ENCODE measurements around the gene SYNE1.
"Not testable (repeated sequence)": the region's sequence is repeated elsewhere in the genome, so short reads cannot be mapped to it uniquely, and the experiment has no call there.

Gene SYNE1

DNA sequence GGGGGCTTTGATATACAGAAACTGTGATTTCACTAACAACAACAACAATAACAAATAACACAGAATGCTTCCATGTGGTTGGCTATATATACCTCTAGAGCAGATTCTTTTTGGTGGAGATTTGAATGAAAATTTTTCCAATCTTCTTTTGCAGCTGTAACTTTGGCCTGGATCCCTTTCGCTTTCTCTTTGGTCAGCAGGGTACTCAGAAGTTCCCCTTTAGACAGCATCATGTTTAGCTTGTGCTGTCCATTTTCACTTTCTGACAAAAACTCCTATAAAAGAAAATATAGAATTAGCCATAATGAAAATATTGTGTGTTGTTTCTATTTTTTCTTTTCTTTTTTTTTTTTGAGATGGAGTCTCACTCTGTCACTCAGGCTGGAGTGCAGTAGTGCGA is 264.2 kb downstream of the SYNE1 start:
- no peak for DNase-seq (ENCODE audit: low spot score)

DNA sequence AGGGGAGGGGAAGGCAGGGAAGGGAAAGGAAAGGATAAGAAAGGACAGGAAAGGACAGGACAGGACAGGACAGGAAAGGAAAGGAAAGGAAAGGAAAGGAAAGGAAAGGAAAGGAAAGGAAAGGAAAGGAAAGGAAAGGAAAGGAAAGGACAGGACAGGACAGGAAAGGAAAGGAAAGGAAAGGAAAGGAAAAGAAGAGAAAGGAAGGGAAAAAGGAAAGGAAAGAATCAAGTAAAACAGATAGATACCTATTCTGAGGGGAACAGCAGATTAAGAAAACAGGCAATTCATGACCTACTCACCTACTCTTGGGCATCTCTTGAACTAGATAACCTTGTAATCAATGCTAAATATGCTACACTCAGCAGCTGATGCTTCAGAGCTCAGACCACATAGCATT is 265.4 kb downstream of the SYNE1 start:
- no peak for DNase-seq (ENCODE audit: low spot score)

DNA sequence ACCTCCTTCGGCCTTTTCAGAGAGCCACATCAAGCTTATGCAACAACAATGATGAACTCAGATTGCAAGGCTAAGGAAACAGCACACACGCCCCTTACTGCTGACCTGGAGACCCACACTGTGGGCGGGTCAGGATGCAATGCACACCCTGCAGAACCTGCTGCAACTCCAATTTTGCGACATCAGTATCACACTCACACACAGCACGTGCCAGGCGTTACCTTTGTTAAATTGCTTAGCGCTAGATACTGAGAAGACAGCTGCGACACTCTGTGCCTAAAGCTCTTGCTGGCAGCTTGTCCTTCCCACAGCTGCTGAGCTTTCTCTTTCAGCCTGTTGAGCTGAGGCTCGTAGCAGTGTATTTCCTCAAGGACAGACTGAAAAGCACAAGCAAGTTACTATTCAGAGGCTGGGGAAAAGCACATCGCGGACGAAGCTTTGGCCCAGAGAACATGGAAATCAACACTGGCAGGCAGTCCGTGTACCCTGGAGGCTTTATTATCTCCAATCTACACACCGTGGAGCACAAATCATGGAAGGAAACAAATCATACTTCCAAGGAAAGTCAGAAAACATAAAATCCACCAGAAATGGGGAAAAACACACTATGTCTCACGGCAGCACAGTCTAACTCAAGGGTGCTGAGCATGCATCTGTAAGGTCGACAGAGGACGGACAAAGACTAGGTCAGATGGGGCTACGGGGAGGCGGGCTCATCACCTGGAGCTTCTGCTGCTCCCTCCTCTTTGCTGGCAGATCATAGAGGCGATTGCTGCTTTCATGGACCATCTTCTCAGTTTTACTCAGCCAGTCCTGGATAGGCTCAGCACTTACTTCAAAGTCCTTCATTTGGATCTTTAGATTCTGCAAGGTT is 268.2 kb downstream of the SYNE1 start:
- DNase-seq (ENCODE audit: low spot score) = no peak

DNA sequence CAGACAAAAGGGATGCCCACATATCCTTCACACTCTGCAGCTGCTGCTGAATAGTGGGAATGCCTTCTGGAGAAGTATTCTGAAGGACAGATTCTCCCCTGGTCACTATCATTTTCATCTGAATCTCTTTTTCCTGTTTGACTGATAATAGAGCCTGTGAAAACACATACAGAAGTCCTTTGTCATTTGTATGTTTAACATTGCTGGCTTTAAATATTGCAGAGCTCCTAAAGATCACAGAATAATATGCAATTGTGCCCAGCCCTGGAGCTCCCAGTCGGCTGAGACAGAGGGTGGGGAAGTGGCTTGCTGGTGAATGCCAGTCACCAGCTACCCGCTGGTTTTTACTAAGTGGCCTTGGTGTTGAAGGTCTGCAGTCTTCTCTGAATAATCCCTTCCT is 272.3 kb downstream of the SYNE1 start:
- DNase-seq (ENCODE audit: low spot score) = no peak

DNA sequence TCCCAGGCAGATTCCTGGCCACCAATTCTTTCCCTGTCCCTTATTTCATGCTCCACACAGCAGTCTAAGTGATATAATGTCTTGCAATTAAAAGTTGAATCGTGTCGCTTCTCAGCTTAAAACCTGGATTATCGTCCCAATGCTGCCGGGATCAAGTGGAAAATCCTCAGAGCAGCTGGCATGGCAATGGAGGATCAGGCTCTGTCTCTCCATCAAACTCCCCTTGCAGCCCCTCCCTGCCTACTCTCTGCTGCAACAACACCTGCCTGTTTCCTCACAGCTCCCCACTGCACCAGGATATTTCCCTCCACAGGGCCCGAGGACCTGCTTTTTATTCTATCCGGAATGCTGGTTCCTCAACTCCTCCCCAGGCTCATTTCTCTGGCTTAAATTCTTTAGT is 277.1 kb downstream of the SYNE1 start:
- DNase-seq (ENCODE audit: low spot score) = no peak

DNA sequence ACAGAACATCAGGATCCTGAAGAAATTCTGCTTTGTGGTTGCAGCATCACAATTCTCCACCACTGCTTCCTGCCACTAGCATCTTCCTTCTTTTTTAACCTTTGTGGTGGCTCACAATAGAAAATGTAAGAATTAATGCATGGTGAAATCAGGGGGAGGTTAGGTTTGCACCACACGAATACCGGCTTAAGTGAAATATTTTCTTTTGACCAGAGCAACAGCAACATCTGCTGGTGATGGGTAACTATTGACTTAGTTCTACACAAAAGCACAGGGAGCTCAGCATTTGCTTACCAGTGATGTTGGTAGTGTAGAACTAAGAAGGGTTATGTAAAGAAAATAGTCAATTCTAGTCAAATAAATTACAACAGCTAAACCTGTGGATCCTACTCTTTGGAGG is 280.5 kb downstream of the SYNE1 start:
- DNase-seq (ENCODE audit: low spot score) = peak; percentile 33

DNA sequence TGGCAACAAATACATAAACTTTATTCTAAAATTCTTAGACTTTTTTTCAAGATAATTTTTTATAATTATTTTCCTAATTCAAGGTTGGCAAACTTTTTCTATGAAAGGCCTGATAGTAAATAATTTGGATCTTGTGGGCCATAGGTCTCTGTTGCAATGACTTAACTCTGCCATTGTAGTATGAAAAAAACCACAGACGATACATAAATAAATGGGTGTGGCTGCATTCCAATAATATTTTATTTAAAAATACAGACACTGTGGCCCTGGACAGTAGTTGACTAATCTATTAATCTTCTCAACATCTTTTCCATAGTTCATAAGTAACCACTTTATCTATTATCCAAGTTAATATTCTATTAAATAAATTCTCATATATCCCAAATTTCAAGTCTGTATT is 281.1 kb downstream of the SYNE1 start:
- DNase-seq (ENCODE audit: low spot score) = no peak

DNA sequence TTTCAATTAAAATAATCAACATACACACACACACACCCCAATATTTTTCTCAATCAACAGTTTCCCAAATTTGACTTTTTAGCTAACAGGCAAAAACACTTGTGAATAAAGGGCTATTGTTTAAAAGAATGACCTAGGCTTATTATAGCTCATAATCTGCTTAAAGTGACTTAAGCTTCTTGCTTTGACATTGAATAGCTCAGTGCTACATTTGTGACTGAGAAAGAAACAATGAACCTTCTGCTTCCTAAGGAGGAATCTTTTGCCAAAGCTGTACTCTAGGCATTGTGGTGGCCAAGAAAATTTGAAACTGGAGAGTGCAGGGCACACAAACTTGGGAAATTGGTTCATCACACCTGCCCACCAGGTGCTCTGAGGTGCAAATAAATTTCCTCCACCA is 282.0 kb downstream of the SYNE1 start:
- DNase-seq (ENCODE audit: low spot score) = no peak

DNA sequence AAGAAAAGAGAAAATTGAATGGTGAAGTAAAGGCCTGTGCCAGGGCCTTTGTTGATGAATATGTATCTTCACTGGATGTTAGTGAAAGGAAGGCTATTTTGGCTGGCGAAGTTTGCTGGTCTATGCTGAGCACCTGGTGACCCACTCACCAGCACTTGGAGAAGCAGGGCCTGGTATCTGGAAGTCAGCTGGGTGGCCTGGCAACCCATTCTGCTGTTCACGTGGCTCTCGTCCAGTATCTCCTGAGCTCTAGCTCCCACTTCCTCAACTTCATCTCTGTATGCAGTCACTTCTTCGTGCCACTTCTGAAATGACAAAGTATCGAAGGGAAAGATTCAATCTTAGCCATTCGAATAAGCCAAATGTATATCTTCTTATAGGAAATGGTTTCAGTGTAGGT is 283.7 kb downstream of the SYNE1 start:
- DNase-seq (ENCODE audit: low spot score) = no peak

DNA sequence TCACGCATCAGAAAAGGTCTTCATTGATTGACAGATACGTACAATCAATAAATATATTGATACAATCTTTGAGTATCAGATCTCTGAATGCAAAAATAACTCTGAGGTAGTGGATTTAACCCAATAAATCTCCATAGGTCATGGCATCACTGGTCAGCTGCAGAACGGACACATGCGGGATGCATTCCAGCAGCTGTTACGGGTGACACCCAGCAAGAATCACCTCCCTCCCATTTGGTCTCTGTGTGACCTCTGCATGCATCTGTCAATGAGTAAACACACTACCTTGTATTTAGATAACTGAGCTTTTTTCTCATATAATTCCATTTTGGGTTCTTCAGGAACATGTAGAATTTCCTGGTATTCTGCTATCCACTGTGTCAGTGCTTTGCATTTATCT is 285.4 kb downstream of the SYNE1 start:
- no peak for DNase-seq (ENCODE audit: low spot score)

DNA sequence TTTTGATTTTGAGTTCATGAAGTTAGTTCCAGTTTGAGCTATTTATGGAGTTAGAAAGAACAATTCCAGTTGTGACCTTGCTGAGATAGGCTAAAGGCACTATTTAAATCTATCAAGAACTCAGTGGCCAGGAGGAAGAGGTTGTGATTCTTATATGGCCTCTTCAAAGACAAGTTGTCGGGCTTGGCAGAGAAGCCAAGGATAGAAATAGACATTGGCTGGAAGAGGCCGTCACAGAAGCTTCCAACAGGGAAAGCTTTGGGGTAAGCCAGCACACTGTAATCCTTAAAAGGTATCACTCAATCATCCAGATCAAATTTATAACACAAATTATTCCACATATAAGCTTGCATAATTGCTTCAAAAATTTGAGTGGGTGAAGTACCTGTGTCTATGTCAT is 286.1 kb downstream of the SYNE1 start:
- no peak for DNase-seq (ENCODE audit: low spot score)

DNA sequence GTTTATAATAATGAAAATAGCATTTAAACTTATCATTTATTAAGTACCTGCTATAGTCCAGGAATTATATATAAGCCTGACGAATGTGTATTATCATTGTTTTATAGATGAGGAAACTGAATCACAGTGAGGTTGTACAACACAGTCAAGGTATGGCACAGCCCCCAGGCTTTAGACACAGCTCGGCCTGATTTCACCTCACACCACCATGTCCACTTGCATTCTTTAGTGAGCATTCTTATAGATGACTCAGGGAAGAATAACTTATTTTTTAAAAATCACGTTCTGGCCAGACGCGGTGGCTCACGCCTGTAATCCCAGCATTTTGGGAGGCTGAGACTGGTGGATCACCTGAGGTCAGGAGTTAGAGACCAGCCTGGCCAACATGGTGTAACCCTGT is 289.0 kb downstream of the SYNE1 start:
- DNase-seq (ENCODE audit: low spot score) = no peak

DNA sequence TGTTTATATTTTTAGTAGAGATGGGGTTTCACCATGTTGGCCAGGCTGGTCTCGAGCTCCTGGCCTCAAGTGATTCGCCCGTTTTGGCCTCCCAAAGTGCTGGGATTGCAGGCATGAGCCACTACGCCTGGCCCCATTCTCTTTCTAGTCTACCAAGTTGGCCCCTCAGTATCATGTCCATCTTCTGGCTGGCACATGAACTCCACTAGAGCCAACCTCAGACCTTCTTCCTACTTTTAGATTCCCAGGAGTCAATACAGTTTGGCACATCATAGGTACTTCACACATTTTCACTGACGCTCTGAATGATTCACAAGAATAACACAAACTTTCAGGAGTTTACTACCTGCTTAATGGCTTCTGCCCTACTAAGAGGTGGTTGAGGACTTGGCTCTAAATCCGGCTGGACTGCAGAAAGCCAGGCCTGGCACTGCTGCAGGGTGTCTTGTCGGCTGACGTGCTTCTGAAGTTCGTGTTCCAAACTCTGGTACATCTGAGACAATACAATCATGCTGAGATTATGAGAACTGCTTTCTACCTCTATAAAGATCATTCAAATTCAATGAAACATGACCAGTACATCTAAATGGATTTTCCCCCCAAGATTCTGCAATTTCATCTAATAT is 293.3 kb downstream of the SYNE1 start:
- DNase-seq (ENCODE audit: low spot score) = no peak

DNA sequence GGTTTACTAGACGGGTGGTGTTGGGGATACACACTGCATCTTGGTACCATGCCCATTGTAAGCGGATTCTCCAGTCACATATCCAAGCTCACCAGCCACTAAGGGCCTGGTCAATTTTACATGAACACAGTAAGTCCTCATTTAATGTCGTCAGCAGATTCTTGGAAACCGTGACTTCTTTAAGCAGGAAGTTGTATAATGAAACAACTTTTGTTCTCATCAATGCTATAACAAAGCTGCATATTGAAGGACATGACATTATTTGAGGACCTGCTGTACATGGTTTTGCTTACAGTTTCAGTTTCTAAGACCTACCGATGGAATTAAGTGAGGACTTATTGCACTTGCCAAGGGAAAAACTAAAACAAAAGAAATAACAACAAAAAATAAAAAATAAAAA is 295.6 kb downstream of the SYNE1 start:
- no peak for DNase-seq (ENCODE audit: low spot score)

DNA sequence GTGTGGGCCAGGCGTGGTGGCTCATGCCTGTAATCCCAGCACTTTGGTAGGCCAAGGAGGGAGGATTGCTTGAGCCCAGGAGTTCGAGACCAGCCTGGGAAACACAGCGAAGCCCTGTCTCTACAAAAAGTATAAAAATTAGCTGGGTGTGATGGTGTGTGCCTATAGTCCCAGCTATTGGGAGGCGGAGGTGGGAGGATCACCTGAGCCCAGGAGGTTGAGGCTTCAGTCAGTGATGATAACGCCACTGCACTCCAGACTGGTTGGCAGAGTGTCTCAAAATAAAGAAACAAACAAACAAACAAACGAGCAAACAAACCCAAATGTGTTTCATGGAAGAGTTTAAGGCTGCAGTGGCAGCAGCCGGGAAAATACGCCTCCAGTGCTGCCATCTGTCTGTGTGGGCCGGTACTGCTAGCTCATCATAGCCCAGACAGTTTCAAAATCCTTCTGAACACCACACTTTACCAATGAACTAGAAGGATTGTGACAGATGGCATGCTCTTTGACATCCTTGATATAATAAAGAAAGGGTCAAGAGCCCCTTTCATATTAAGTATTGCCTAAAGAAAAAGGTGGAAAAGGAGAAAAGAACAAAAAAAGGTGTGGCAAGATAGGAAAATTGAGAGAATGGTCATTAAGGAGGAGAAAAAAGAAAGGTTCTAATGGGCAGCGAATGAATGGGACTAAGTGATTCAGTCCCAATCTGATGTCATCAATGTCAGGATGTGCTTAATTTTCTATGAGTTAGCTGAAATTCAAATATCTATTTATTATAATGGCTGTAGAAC is 298.6 kb downstream of the SYNE1 start:
- no peak for DNase-seq (ENCODE audit: low spot score)

DNA sequence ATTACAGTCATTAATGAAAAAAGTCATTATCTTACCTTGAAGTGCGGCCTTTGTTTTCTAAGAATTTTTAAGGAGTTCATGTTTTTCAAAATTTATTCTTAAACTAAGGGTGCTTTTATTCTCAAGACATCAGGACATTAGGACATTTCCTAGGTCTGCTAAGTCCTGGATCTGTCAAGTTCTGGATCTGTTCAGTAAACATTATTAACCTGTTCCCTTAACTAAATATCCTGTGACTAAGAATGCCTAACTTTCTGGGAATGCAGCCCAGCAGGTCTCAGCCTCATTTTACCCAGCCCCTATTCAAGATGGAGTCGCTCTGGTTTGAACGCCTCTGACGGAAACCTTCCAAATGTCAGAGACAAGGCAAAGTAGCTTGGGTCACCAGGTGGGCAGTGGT is 302.6 kb downstream of the SYNE1 start:
- DNase-seq (ENCODE audit: low spot score) = no peak

DNA sequence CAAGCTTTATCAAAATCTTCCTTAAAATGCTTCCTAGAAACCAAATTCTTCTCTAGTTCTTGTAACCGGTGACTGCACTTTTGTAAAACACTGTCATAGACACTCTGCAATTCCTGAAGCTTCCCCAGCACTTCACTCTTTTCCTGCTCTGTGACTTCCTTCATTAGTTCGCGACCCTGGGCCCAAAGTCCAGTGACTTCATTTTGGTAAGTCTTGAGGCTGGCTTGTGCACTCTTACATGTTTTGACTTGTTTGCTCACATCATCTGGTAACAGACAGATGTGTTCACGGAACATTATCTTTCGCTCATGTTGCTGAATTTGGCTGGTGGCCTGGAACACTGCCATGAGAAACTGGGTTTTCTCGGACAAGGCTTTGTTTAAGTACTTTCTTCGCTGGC is 306.2 kb downstream of the SYNE1 start:
- no peak for DNase-seq (ENCODE audit: low spot score)

DNA sequence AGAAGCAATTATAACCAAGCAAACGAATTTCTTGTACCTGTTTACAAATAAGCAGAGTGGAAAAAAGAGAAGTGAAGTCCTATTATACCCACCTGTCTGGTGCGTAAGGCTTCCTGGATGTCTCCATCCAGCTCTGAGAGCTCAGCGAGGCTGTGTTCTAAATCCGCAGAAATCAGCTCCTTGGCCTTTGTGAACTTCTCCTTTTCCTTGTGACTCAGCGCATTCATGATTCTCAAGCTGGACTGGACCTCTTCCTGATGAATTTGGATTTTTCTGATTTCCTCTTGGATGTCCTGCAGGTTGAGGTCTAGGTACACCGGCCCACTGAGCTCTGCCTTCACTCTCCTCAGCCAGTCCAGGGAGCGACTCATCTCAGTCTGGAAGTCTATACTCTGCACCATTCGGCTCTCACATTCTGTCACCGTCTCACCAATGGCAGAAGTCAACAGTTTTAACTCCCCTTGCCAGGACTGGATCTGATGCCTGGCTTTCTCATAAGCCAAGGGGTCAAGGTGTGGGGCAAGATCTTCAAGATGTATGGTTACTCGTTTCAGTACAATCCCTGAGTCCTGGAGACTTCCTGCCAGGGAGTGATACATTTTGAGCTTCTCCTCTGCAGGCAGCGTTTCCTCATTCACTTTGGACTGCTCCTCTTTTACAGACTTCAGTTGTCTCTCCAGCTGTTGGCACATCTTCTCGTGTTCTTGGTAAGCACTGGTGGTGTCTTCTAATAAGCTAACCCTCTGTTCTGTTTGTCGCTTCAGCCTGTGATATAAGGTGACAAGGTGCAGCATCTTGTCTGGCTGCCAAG is 307.3 kb downstream of the SYNE1 start:
- DNase-seq (ENCODE audit: low spot score) = no peak

DNA sequence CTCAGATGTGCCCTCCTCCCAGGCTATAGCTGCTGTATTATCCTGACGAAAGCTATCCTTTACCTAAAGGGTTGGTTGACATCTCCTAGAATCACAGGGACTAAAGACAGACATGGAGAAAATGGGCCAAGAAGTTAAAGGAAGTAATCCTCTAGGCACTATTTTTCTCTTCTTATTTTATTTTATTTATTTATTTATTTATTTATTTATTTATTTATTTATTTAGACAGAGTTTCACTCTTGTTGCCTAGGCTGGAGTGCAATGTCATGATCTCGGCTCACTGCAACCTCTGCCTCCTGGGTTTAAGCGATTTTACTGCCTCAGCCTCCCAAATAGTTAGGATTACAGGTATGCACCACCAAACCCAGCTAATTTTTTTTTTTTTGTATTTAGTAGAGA is 309.0 kb downstream of the SYNE1 start:
- not testable (repeated sequence) for DNase-seq (ENCODE audit: low spot score)

DNA sequence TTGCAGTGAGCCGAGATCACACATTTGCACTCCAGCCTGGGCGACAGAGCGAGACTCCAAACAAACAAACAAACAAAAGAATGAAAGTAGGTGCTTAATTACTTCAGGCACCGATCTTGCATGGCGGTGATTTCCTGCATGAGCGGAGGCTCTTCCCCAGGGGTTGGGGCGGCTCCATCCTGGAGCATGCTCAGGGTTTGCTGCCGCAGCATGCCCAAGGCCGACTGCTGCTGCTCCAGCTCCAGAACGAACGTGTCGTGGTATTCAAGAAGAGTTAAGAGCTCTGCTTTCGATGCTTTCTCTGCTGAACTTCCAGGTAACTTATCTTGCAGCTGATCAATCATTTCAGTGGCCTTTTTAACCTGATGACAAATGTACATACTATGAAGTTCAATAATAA is 313.8 kb downstream of the SYNE1 start:
- DNase-seq (ENCODE audit: low spot score) = no peak

DNA sequence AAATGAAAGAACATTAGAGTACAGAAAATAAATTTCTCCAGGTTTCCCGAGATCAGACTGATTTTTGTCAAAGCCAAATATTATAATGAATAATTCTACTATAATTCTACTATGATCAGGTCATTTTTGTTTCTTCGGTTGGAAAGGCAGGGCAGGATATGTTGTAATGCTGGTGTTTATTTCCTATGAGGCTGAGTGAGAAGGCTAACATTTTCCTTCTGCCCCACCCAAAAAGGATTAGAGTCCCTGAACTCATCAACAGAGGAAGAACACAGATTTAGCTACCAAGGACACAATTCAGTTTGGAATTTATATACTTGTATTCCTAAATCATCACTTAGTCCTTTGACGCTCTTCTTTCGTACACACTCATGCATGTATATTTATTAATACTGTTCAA is 318.9 kb downstream of the SYNE1 start:
- no peak for DNase-seq (ENCODE audit: low spot score)

DNA sequence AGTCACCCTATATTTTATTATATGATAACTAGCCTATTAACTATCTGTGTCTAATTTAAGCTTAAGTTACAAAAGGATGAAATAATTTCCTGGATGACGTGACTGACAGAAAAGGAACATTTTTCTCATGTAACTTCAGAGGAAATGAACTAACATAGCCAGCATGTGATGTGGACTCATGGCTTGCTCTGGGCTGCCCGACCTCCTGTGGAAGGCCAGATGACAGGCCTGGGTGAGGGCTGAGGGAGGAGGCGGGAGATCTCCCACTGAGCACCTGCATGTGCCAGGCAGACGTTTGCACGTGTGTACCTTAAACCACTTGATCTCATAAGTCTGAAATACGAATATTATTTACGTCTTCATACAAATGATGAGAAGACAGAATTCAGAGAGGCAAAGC is 321.1 kb downstream of the SYNE1 start:
- DNase-seq (ENCODE audit: low spot score) = peak; percentile 86
